ENCODE data around the gene WAC.
"Not testable (repeated sequence)": the region's sequence is repeated elsewhere in the genome, so short reads cannot be mapped to it uniquely, and the experiment has no call there.

Gene WAC

DNA sequence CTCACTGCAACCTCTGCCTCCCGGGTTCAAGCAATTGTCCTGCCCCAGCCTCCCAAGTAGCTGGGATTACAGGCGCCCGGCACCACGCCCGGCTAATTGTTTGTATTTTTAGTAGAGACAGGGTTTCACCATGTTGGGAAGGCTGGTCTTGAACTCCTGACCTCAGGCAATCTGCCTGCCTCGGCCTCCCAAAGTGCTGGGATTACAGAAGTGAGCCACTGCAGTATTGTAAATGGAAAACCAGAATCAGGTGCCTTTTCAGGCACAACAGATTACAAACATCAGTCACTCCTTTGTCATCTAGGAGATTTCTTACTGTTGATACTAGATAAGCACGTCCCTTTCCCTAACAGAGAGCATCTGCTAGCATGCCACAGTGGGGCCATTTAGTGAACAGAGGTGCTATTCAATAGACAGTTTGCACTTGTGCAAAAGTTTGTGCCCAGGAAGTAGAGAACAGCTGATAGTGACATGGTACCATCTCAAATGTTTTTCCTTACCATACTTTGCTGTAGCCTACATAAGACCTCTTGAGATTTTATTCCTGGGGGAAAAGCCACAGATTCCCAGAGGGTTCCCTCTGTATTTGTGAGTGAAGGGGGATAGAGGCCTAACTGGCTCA is 24.5 kb upstream of the WAC start:
- Histone ChIP-seq H3K4me1 (no peaks in the 10 kb centered on the region), H3K36me3 (replicated peaks) (no peaks in the 10 kb centered on the region), H3K4me3 (no peak overlapping the region), H3K9me3 (no peaks in the 10 kb centered on the region), H3K27me3 (ENCODE audit: low read depth) (no peaks in the 10 kb centered on the region)
- no peak for DNase-seq (ENCODE audit: low spot score in 2 of 2)
- in situ Hi-C loops (cut with MboI; ENCODE audit: low sequenced_read_pairs): no loop called here

DNA sequence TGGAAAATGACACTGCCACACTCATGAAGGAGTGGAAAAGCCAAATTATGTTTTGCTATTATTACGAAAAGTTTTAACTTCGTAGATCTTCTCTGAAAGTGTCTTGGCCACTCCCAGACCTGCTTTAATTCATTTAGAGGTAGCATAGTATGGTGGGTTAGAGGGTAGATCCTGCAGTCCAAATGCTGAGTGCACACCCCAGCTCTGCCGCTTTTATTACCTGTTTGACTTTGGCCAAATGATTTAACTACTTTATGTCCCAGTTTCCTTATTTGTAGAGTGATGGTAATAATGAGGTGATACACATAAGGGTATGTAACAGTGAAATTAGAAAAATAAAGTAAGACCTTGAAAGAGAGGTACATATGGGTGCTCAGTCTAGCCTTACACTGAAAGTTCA is 23.6 kb upstream of the WAC start:
- DNase-seq (ENCODE audit: low spot score in 2 of 2): no peak
- no peaks in the 10 kb centered on the region for H3K36me3 ChIP-seq (replicated peaks)
- in situ Hi-C loops (cut with MboI; ENCODE audit: low sequenced_read_pairs): no loop called here

DNA sequence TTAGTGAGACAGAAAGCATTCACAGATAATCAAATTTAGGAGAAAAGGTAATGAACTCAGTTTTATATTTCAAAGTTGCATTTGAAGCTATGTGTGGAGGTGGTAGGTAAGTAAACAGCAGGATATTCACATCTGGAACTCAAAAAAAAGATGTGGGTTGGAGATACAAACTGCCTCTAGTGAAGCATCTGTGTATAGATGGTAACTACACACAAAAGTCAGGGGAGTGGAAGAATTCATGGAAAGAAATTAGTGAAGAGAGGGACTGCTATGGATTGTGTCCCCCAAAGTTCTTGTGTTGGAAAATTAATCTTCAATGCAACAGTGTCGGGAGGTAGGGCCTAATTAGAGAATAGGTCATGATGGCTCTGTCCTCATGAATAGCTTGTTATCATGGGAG is 18.3 kb upstream of the WAC start:
- Histone ChIP-seq H3K27me3 (ENCODE audit: low read depth) (no peaks in the 10 kb centered on the region), H3K4me3 (no peak overlapping the region), H3K36me3 (replicated peaks) (no peaks in the 10 kb centered on the region), H3K9me3 (no peaks in the 10 kb centered on the region), H3K4me1 (no peaks in the 10 kb centered on the region)
- no peak for DNase-seq (ENCODE audit: low spot score in 2 of 2)
- in situ Hi-C loops (cut with MboI; ENCODE audit: low sequenced_read_pairs): no loop called here

More for the DNA sequence above, 23.6 kb upstream of the WAC start:
- no peak overlapping the region for H3K4me3 ChIP-seq
- no peaks in the 10 kb centered on the region for H3K27me3 ChIP-seq (ENCODE audit: low read depth)
- H3K4me1 ChIP-seq: no peaks in the 10 kb centered on the region
- no peaks in the 10 kb centered on the region for H3K9me3 ChIP-seq

DNA sequence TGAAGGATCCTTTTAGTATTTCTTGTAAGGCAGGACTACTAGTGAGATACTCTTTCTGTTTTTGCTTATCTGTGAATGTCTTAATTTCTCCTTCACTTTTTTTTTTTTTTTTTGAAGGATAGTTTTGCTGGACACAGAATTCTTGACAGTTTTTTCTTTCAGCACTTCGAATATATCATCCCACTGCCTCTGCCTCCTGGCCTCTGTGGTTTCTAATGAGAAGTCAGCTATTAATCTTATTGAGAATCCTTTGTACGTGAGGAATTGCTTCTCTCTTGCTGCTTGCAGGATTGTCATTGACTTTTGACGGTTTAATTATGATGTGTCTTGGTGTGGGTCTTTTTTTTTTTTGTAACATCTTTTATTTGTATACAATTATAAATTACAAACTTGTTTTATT is 12.6 kb upstream of the WAC start:
- peaks cover 8% of the 10 kb centered on the region for H3K36me3 ChIP-seq (replicated peaks)
- in situ Hi-C loops (cut with MboI; ENCODE audit: low sequenced_read_pairs): no loop called here
- H3K4me3 ChIP-seq: no peak overlapping the region
- no peak for DNase-seq (ENCODE audit: low spot score in 2 of 2)
- H3K27me3 ChIP-seq (ENCODE audit: low read depth): no peaks in the 10 kb centered on the region
- H3K4me1 ChIP-seq: no peaks in the 10 kb centered on the region
- no peaks in the 10 kb centered on the region for H3K9me3 ChIP-seq

DNA sequence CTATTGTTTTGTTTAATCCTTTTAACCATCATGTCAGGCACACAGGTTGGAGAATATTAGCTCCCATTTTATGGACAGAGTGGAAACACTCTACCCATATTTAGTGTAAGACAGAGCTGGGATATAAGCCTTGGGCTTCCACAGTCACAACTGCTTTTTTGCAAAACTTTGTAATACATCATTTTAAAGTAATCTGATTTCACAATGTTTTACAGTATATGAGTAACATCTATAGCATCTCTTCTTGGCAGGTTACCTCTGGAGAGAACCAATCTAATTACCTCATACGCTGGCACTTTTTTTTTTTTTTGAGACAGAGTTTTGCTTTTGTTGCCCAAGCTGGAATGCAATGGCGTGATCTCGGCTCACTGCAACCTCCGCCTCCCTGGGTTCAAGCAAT is 12.1 kb upstream of the WAC start:
- H3K9me3 ChIP-seq; H3K27me3 ChIP-seq (ENCODE audit: low read depth); H3K4me1 ChIP-seq; in situ Hi-C loops (cut with MboI; ENCODE audit: low sequenced_read_pairs); DNase-seq (ENCODE audit: low spot score in 2 of 2); H3K36me3 ChIP-seq (replicated peaks); H3K4me3 ChIP-seq: not testable (repeated sequence)

DNA sequence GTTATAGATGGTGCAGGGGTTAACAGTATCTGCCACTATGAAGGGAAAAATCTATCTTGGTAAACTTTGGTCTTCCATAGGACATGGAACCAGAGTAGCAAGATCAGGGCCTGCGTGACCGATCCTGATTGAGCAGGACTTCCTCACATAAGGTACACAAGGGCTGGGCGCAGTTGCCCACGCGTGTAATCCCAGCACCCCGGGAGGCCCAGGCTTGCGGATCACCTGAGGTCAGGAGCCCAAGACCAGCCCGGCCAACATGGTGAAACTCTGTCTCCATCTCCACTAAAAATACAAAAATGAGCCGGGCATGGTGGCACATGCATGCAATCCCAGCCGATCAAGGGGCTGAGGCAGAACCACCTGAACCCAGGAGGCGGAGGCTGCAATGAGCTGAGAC is 11.0 kb upstream of the WAC start:
- H3K4me1 ChIP-seq; H3K4me3 ChIP-seq; in situ Hi-C loops (cut with MboI; ENCODE audit: low sequenced_read_pairs); DNase-seq (ENCODE audit: low spot score in 2 of 2); H3K27me3 ChIP-seq (ENCODE audit: low read depth); H3K36me3 ChIP-seq (replicated peaks); H3K9me3 ChIP-seq: not testable (repeated sequence)

DNA sequence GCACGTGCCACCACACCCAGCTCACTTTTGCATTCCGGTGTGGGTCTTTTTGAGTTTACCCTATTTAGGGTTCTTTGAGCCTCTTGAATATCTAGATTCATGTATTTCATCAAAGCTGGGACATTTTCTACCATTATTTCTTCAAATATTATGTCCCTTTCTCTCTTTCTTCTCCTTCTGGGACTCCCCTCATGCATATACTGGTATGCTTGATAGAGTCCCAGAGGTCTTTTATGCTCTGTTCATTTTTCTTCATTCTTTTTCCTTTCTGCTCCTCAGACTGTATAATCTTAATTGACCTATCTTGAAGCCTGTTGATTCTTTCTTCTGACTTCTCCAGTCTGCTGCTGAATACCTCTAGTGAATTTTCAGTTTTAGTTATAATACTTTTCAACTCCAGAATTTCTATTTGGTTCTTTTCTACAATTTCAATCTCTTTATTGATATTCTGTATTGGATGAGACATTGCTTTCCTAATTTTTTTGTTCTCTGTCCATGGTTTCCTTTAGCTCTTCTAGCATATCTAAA is 9.1 kb upstream of the WAC start:
- no peak for DNase-seq (ENCODE audit: low spot score in 2 of 2)
- Histone ChIP-seq H3K36me3 (replicated peaks) (peaks cover 8% of the 10 kb centered on the region), H3K4me3 (no peak overlapping the region), H3K4me1 (no peaks in the 10 kb centered on the region), H3K9me3 (no peaks in the 10 kb centered on the region), H3K27me3 (ENCODE audit: low read depth) (no peaks in the 10 kb centered on the region)
- in situ Hi-C loops (cut with MboI; ENCODE audit: low sequenced_read_pairs): no loop called here

DNA sequence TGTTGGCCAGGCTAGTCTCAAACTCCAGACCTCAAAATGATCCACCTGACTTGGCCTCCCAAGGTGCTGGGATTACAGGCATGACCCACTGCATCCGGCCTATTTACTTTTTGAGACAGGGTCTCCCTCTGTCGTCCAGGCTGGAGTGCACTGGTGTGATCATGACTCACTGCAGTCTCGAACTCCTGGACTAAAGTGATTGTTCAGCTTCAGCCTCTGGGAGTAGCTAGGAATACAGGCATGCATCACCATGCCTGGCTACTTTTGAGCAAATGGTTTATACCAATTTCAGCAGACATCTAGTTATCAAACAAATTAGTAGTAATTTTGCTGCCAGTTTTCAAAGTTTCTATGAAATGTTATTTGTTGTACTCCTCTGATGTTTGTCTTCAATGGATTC is 2.2 kb upstream of the WAC start:
- no peak overlapping the region for H3K4me3 ChIP-seq
- peaks cover 4% of the 10 kb centered on the region for H3K4me1 ChIP-seq
- in situ Hi-C loops (cut with MboI; ENCODE audit: low sequenced_read_pairs): no loop called here
- H3K27me3 ChIP-seq (ENCODE audit: low read depth): no peaks in the 10 kb centered on the region
- DNase-seq (ENCODE audit: low spot score in 2 of 2): no peak
- peaks cover 20% of the 10 kb centered on the region for H3K36me3 ChIP-seq (replicated peaks)
- H3K9me3 ChIP-seq: no peaks in the 10 kb centered on the region

DNA sequence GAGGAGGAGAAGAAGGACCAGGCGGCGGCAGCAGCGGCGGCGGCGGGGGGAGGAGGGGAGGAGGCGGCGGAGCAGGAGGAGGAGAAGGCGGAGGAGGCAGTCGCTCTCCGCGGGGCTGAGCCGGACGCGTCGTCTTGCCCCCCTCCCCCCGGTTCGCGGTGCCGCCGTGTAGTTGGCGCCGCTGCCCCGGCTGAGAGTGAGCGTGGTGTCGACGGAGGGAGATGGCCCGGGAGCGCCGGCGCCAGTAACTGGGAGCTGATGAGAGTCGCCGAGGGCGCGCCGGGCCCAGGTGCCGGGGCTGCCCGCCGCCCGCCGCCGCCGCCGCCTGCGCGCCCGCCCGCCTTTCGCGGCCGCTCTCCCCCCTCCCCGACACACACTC is 257 bp downstream of the WAC start:
- no peak for DNase-seq (ENCODE audit: low spot score in 2 of 2)
- H3K36me3 ChIP-seq (replicated peaks): peaks cover 44% of the 10 kb centered on the region
- no peaks in the 10 kb centered on the region for H3K9me3 ChIP-seq
- in situ Hi-C loops (cut with MboI; ENCODE audit: low sequenced_read_pairs): no loop called here
- H3K4me3 ChIP-seq: peak overlapping the region; percentile 83
- H3K27me3 ChIP-seq (ENCODE audit: low read depth): no peaks in the 10 kb centered on the region
- H3K4me1 ChIP-seq: peaks cover 7% of the 10 kb centered on the region

DNA sequence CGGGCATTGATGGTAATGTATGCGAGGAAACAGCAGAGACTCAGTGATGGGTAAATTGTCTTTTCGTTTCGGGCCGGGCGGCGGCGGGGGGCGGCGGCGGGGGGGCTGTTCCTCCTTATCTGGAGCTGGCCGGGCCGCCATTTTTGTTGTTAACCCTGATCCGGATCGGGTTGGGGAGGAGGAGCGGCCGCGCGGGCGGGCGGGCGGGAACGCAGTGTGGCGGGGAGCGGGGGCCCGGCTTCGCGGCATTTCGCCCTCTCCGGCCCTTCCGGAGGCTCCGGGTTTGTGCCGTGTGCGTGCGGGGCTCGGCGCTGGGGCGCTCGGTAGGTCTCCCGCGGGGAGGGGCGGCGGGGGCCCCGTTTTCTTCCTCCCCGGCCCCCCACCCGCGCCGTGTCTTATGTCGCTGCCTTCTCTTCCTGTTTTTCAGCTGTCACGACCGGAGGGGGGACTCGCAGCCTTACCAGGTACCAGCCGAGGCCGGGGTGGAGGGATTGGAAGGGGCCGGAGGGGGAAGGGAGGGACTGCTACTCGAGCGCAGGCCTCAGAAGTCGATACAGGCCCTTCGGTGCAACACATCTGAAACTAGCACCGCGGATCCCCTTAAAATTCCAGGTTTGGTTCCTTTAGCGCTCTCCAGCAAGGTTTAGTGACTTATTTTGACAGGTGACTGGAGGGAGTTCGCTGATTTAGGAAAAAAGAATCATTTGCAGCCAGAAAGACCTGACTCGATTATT is 820 bp downstream of the WAC start:
- peaks cover 7% of the 10 kb centered on the region for H3K4me1 ChIP-seq
- in situ Hi-C loops (cut with MboI; ENCODE audit: low sequenced_read_pairs): no loop called here
- H3K27me3 ChIP-seq (ENCODE audit: low read depth): no peaks in the 10 kb centered on the region
- no peaks in the 10 kb centered on the region for H3K9me3 ChIP-seq
- peak overlapping the region; percentile 83 for H3K4me3 ChIP-seq
- peaks cover 48% of the 10 kb centered on the region for H3K36me3 ChIP-seq (replicated peaks)
- peak in 1 of 2 experiments; percentile 74 for DNase-seq (ENCODE audit: low spot score in 2 of 2)

DNA sequence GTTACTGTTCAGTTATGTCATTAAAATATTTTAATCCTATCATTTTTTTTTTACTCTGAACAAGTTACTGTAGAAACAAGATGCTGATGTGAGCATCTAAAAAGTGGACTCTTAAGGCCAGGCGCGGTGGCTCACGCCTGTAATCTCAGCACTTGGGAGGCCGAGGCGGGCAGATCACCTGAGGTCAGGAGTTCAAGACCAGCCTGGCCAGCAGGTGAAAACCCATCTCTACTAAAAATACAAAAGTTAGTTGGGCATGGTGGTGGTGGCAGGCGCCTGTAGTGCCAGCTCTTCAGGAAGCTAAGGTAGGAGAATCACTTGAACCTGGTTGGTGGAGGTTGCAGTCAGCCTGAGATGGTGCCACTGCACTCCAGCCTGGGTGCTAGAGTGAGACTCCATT is 2.9 kb downstream of the WAC start:
- peaks cover 69% of the 10 kb centered on the region for H3K36me3 ChIP-seq (replicated peaks)
- no peaks in the 10 kb centered on the region for H3K27me3 ChIP-seq (ENCODE audit: low read depth)
- H3K9me3 ChIP-seq: no peaks in the 10 kb centered on the region
- H3K4me1 ChIP-seq: peaks cover 7% of the 10 kb centered on the region
- no peak for DNase-seq (ENCODE audit: low spot score in 2 of 2)
- in situ Hi-C loops (cut with MboI; ENCODE audit: low sequenced_read_pairs): no loop called here
- no peak overlapping the region for H3K4me3 ChIP-seq

DNA sequence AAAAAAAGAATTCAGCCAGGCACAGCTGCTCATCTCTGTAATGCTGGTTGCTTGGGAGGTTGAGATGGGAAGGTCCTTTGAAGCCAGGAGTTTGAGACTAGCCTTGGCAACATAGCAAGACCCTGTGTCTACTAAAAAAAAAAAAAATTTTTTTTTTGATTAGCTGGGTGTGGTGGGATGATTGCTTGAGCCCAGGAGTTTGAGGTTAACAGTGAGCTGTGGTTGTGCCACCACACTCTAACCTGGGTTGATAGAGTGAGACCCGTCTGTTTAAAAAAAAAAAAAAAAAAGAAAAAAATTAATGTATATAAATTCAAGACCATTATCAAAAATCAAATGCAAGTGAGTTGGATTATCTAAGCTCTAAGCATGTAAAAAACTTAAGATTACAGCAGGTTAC is 5.7 kb downstream of the WAC start:
- DNase-seq (ENCODE audit: low spot score in 2 of 2): no peak
- Histone ChIP-seq H3K9me3 (no peaks in the 10 kb centered on the region), H3K4me1 (peaks cover 7% of the 10 kb centered on the region), H3K4me3 (no peak overlapping the region), H3K27me3 (ENCODE audit: low read depth) (no peaks in the 10 kb centered on the region), H3K36me3 (replicated peaks) (peaks cover 92% of the 10 kb centered on the region)
- in situ Hi-C loops (cut with MboI; ENCODE audit: low sequenced_read_pairs): no loop called here

DNA sequence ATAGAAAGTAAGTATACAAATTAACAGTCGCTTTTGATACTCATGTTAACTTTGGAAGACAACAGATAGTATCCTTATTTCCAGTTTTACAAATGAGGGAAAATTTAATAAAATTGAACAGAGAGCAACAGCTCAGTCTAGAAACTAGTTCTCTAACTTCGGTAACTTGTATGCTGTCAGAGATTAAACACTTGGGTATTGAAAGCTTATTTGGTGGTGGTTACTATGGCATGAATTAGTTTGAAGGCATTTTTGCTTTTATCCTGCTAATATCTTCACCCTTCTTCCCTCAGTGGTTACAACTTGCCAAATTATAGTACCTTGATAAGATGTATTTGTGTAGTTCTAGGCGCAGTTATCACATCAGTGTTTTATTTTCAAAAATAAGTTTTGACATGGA is 7.2 kb downstream of the WAC start:
- no peak for DNase-seq (ENCODE audit: low spot score in 2 of 2)
- in situ Hi-C loops (cut with MboI; ENCODE audit: low sequenced_read_pairs): no loop called here
- Histone ChIP-seq H3K9me3 (no peaks in the 10 kb centered on the region), H3K4me3 (no peak overlapping the region), H3K4me1 (peaks cover 4% of the 10 kb centered on the region), H3K36me3 (replicated peaks) (peaks cover 86% of the 10 kb centered on the region), H3K27me3 (ENCODE audit: low read depth) (no peaks in the 10 kb centered on the region)

DNA sequence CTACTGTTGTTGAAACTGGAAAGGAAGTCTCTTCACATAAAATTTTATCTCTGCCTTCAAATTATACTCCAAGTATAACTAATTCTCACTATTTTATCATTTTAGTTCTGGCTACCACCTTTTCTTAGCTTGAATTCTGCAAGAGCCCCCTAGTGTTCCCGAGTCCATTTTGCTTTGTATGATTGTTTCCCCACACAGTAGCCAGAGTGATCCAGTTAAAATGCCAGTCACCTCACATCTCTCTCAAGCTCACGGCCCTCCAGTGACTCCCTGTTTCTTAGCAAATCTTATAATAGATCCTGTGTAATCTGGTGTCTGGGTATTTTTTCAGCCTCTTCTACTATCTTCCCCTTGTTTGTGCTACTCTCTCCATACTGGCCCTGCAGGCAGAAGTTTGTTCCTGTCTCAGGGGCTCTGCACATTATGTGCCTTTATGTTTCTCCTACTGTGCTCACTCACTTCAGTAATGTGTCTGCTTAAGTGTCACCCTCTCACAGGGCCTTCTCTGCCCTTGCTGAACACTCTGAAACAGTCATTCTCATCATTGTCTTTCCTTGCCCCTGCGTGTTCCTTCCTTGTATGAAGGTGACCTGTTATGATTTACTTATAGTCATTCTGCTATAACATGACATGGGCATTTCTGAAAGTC is 8.9 kb downstream of the WAC start:
- in situ Hi-C loops (cut with MboI; ENCODE audit: low sequenced_read_pairs): no loop called here
- no peak for DNase-seq (ENCODE audit: low spot score in 2 of 2)
- Histone ChIP-seq H3K9me3 (no peaks in the 10 kb centered on the region), H3K27me3 (ENCODE audit: low read depth) (no peaks in the 10 kb centered on the region), H3K4me1 (peaks cover 12% of the 10 kb centered on the region), H3K4me3 (no peak overlapping the region), H3K36me3 (replicated peaks) (peaks cover 81% of the 10 kb centered on the region)
